Measurements from ENCODE around the gene TTC22.

TTC22 gene

DNA sequence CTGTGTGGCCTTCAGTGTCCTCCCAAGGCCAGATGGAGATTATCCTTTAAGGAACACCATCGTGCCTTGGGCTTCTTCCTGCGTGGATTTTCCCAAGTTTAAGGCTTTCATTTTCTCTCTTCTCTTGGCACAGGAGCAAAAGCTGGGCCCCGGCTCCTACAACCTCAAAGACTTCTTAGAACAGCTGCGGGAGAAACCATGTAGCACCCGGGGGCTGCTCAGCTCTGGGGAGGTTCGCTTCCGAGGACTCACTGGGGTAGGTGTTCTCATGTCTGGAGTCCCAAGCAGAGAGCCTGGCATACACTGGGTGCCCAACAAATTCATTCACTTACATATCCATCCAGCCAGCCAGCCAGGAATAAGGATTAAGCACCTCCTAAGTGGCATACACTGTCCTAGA lies 6.6 kb upstream of the TTC22 start:
- TF ChIP-seq EZH2 (IDR thresholded peaks at IDR 0.05; ENCODE audit: borderline replicate concordance, low read depth, low read length, severe bottlenecking), result no peak
- TF ChIP-seq, protein P1, sequence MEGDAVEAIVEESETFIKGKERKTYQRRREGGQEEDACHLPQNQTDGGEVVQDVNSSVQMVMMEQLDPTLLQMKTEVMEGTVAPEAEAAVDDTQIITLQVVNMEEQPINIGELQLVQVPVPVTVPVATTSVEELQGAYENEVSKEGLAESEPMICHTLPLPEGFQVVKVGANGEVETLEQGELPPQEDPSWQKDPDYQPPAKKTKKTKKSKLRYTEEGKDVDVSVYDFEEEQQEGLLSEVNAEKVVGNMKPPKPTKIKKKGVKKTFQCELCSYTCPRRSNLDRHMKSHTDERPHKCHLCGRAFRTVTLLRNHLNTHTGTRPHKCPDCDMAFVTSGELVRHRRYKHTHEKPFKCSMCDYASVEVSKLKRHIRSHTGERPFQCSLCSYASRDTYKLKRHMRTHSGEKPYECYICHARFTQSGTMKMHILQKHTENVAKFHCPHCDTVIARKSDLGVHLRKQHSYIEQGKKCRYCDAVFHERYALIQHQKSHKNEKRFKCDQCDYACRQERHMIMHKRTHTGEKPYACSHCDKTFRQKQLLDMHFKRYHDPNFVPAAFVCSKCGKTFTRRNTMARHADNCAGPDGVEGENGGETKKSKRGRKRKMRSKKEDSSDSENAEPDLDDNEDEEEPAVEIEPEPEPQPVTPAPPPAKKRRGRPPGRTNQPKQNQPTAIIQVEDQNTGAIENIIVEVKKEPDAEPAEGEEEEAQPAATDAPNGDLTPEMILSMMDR (IDR thresholded peaks at IDR 0.05; ENCODE audit: borderline replicate concordance, extremely low read depth, low read length, poor library complexity, severe bottlenecking), result no peak
- Histone ChIP-seq H3K27me3 (ENCODE audit: insufficient read depth, low read length, poor library complexity) (no peaks in the 10 kb centered on the region), H3K4me1 (ENCODE audit: insufficient read depth, low read length) (no peaks in the 10 kb centered on the region), H3K27ac (ENCODE audit: low read length) (no peak overlapping the region), H3K9ac (ENCODE audit: low read depth, low read length) (no peak overlapping the region), H4K20me1 (ENCODE audit: insufficient read depth, low read length) (peaks cover 7% of the 10 kb centered on the region; the same call in 1 of the 2 replicates), H3K36me3 (ENCODE audit: insufficient read depth, low read length) (no peaks in the 10 kb centered on the region), H3K4me3 (ENCODE audit: low read depth in 1 of 2, low read length in 2 of 2) (no peak overlapping the region), H3K9me3 (ENCODE audit: insufficient read depth, low read length, severe bottlenecking) (no peaks in the 10 kb centered on the region), H3K79me2 (ENCODE audit: insufficient read depth, low read length) (no peaks in the 10 kb centered on the region), H3K4me2 (ENCODE audit: insufficient read depth, low read length) (no peak overlapping the region), H2AFZ (ENCODE audit: low read depth, low read length) (no peak overlapping the region)
- ATAC-seq (ENCODE audit: insufficient read depth, low read depth), result no peak
- DNase-seq, result no peak

DNA sequence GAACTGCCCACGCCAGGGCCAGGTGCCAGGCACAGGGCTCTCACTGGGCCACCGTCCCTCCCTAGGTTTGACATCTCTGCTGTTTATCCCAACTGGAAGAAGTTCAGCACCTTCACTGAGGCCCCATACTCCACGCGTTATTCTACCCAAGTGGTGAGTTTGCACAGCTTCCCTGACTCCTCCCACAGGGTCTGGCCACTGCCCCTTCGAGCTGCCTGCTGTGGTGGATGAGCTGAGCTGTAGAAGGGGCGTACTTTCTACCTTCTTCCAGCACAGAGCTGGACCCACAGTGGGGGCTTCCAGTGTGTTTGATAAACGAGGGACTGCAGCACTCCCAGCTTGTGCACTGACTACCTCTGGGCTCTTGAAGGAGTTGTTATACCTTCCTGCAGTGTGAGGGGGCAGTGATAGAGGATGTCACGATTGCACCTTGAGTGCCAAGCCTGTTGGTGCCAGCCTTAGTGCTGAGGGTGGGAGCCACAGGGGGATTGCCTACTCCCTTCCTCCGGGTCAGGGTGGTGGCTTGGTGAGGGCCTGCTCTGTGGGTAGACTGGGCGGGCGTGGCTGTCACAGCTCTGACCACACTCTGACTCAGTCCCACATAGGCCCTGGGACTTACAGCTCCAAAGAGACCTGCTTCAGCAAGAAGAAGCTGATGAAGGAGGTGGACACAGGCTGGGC lies 5.9 kb upstream of the TTC22 start:
- no peak for TF ChIP-seq EZH2 (IDR thresholded peaks at IDR 0.05; ENCODE audit: borderline replicate concordance, low read depth, low read length, severe bottlenecking)
- TF ChIP-seq, protein P1 (IDR thresholded peaks at IDR 0.05; ENCODE audit: borderline replicate concordance, extremely low read depth, low read length, poor library complexity, severe bottlenecking), result no peak
- ATAC-seq (ENCODE audit: insufficient read depth, low read depth) (no peak), DNase-seq (no peak)
- Histone ChIP-seq H3K4me1 (ENCODE audit: insufficient read depth, low read length) (no peaks in the 10 kb centered on the region), H3K9me3 (ENCODE audit: insufficient read depth, low read length, severe bottlenecking) (no peaks in the 10 kb centered on the region), H3K79me2 (ENCODE audit: insufficient read depth, low read length) (no peaks in the 10 kb centered on the region), H3K36me3 (ENCODE audit: insufficient read depth, low read length) (no peaks in the 10 kb centered on the region), H2AFZ (ENCODE audit: low read depth, low read length) (no peak overlapping the region), H3K4me2 (ENCODE audit: insufficient read depth, low read length) (no peak overlapping the region), H3K27me3 (ENCODE audit: insufficient read depth, low read length, poor library complexity) (no peaks in the 10 kb centered on the region), H3K27ac (ENCODE audit: low read length) (no peak overlapping the region), H3K9ac (ENCODE audit: low read depth, low read length) (no peak overlapping the region), H3K4me3 (ENCODE audit: low read depth in 1 of 2, low read length in 2 of 2) (no peak overlapping the region), H4K20me1 (ENCODE audit: insufficient read depth, low read length) (peaks cover 7% of the 10 kb centered on the region; the same call in 1 of the 2 replicates)

DNA sequence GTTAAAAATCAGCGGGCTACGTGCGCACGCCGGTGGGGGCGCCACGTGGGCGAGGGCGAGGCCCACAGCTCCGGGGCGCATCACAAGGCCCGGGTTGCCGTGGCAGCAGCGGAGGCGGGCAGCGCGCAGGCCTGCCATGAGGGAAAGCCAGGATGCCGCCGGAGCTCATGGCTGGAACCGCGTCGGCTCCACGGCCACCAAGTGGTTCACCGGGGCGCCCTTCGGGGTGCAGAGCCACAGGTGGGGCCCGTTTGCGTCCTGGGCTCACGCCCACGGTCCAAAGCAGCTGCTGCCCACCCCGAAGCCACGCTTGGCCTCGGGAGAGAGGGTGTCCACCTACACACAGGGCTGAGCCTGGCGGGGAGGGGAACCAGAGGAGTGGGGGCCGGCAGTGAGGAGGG lies 4.9 kb upstream of the TTC22 start:
- no peak overlapping the region for H2AFZ ChIP-seq (ENCODE audit: low read depth, low read length)
- H3K4me1 ChIP-seq (ENCODE audit: insufficient read depth, low read length), result no peaks in the 10 kb centered on the region
- ATAC-seq (ENCODE audit: insufficient read depth, low read depth) (no peak), DNase-seq (no peak)
- H3K4me2 ChIP-seq (ENCODE audit: insufficient read depth, low read length), result no peak overlapping the region
- H3K4me3 ChIP-seq (ENCODE audit: low read depth in 1 of 2, low read length in 2 of 2), result no peak overlapping the region
- H3K9ac ChIP-seq (ENCODE audit: low read depth, low read length), result no peak overlapping the region
- H3K9me3 ChIP-seq (ENCODE audit: insufficient read depth, low read length, severe bottlenecking), result no peaks in the 10 kb centered on the region
- no peaks in the 10 kb centered on the region for H3K27me3 ChIP-seq (ENCODE audit: insufficient read depth, low read length, poor library complexity)
- H3K36me3 ChIP-seq (ENCODE audit: insufficient read depth, low read length), result no peaks in the 10 kb centered on the region
- TF ChIP-seq EZH2 (IDR thresholded peaks at IDR 0.05; ENCODE audit: borderline replicate concordance, low read depth, low read length, severe bottlenecking), result no peak
- TF ChIP-seq, protein P1 (IDR thresholded peaks at IDR 0.05; ENCODE audit: borderline replicate concordance, extremely low read depth, low read length, poor library complexity, severe bottlenecking), result no peak
- H3K27ac ChIP-seq (ENCODE audit: low read length), result no peak overlapping the region
- H4K20me1 ChIP-seq (ENCODE audit: insufficient read depth, low read length), result peaks cover 6% of the 10 kb centered on the region; the same call in 1 of the 2 replicates
- H3K79me2 ChIP-seq (ENCODE audit: insufficient read depth, low read length), result no peaks in the 10 kb centered on the region
